Right lobe of liver (tissue), 6 donors: Measurements from ENCODE around the gene NTN1. TPM values are rescaled to one million over a fixed set of nuclear protein-coding genes. Genes with fewer than 3 reads are reported as not detected.

Experiments
- ATAC-seq, 4 donors: fragments of 200-7000 bp; cut with Tn5 transposase; one replicate each; pipeline ENCODE4 v1.9.1; 2020; ENCODE audit warnings: mild to moderate bottlenecking in 4 of 4, moderate library complexity in 4 of 4
- DNase-seq, 3 donors: peaks; one replicate each; pipeline ENCODE4 v3.0.0-alpha.2; 2020
- H3K27ac ChIP-seq, 3 donors: fragments of 200-600 bp; one replicate each; pipeline ENCODE4 v1.8.0; 2022
- H3K27me3 ChIP-seq, 2 donors: fragments of 200-600 bp; one replicate each; pipeline ENCODE4 v1.8.0; 2022
- H3K36me3 ChIP-seq, 4 donors: fragments of 200-600 bp; sonication (generic) in 1 of 4; one replicate each; pipeline versions ENCODE4 v1.5.1 to v1.8.0; 2017 to 2022; ENCODE audit warnings: control low read depth in 1 of 4
- H3K4me1 ChIP-seq, 4 donors: fragments of 200-600 bp; sonication (generic) in 1 of 4; one replicate each; pipeline versions ENCODE4 v1.5.1 to v1.8.0; 2017 to 2022; ENCODE audit warnings: control low read depth in 1 of 4
- H3K4me3 ChIP-seq, 3 donors: fragments of 200-600 bp; one replicate each; pipeline ENCODE4 v1.8.0; 2022
- H3K9me3 ChIP-seq, 4 donors: fragments of 200-600 bp; sonication (generic) in 1 of 4; one replicate each; pipeline versions ENCODE4 v1.5.1 to v1.8.0; 2017 to 2022; ENCODE audit warnings: control low read depth in 1 of 4
- CTCF ChIP-seq, 4 donors: fragments of 200-600 bp in 3 of 4; fragments of 450-650 bp in 1 of 4; IDR thresholded peaks; one replicate each; pipeline versions ENCODE4 v1.5.1 to v1.8.0; 2016 to 2022; ENCODE audit warnings: antibody characterized with exemption in 4 of 4, mild to moderate bottlenecking in 2 of 4
- POLR2A ChIP-seq: fragments of 450-650 bp; IDR thresholded peaks from one replicate; pipeline ENCODE4 v1.6.1; 2017; ENCODE audit warnings: antibody characterized with exemption, mild to moderate bottlenecking
- WGBS: methylation state at CpG from one replicate; pipeline ENCODE4 v1.1.6; 2018; ENCODE audit warnings: low coverage, low lambda C conversion rate; ENCODE audit not compliant: insufficient coverage; ENCODE audit errors: missing lambda C conversion rate; 5-methylcytosine and 5-hydroxymethylcytosine counted together
- intact Hi-C, 2 donors: fragments of 100-400 bp; cut with DNase I; formaldehyde crosslinking; loops; one replicate each; pipeline versions ENCODE4 v1.11.2 to v1.14.1; 2022
- total RNA-seq, 6 experiments: library from RNA; depleted of rRNA in 2 of 6; stranded (reverse); fragments of >200 nt in 2 of 6; fragmentation: NEBNext Ultra II Directional in 3 of 6; extraction: Animal tissue kit (Norgen Biotek cat#: 25700) in 3 of 6; gene quantifications; one replicate each; pipeline versions ENCODE4 v1.1.0 to v1.2.4, GENCODE V29; 2016 to 2023
- donor health status: DM: no; HTN: yes; CAD: no.
- donor health status: DM: no; HTN: no; CAD: no.
- donor health status: DM: no; HTN: no; CAD: no.
- donor health status: DM: no; HTN: yes; CAD: no.
- donor health status: DM: no; HTN: yes; CAD: no.

Gene NTN1
- total RNA-seq, 6 experiments from 2014 or later = 3.5 to 12.5 (median 8.5) TPM

GRCh38 chr17:9071811-9072498 lies 50.6 kb downstream of the NTN1 start:
- no peaks in the 10 kb centered on the region for H3K9me3 ChIP-seq
- no peak overlapping the region for H3K27ac ChIP-seq
- TF ChIP-seq POLR2A (no peak), CTCF (IDR thresholded peaks at IDR 0.05) (no peak)
- 68% methylated on average over 6 of the region's 12 CpGs for whole genome bisulfite sequencing
- H3K27me3 ChIP-seq = no peaks in the 10 kb centered on the region
- no peak overlapping the region for H3K4me3 ChIP-seq
- ATAC-seq (no peak), DNase-seq (no peak)
- intact Hi-C loops = no loop called here
- peaks cover 0 to 6% (median 0%) of the 10 kb centered on the region in 4 donors for H3K4me1 ChIP-seq
- no peaks in the 10 kb centered on the region for H3K36me3 ChIP-seq

- ATAC-seq (peak; percentile 48 to 83 (median 68)), DNase-seq (peak; percentile 63 to 74 (median 67))
- Histone ChIP-seq H3K27me3 (no peaks in the 10 kb centered on the region), H3K36me3 (no peaks in the 10 kb centered on the region), H3K27ac (no peak overlapping the region), H3K4me3 (no peak overlapping the region), H3K4me1 (peaks cover 0 to 6% (median 0%) of the 10 kb centered on the region in 4 donors), H3K9me3 (no peaks in the 10 kb centered on the region)
- intact Hi-C loops = no loop called here
- 50% methylated on average over 10 of the region's 17 CpGs for WGBS
- no peak for TF ChIP-seq POLR2A
- no peak for TF ChIP-seq CTCF (IDR thresholded peaks at IDR 0.05)
These were observed 51.5 kb downstream of the NTN1 start for GRCh38 chr17:9072696-9073339.

- no peaks in the 10 kb centered on the region for H3K36me3 ChIP-seq
- H3K27me3 ChIP-seq = no peaks in the 10 kb centered on the region
- intact Hi-C loops = no loop called here
- TF ChIP-seq POLR2A (no peak), CTCF (IDR thresholded peaks at IDR 0.05) (no peak)
- 94% methylated on average over 10 of the region's 16 CpGs for WGBS
- no peak overlapping the region for H3K4me3 ChIP-seq
- H3K4me1 ChIP-seq = peaks cover 0 to 6% (median 0%) of the 10 kb centered on the region in 4 donors
- no peak overlapping the region for H3K27ac ChIP-seq
- ATAC-seq (no peak), DNase-seq (no peak)
- no peaks in the 10 kb centered on the region for H3K9me3 ChIP-seq
These were observed 52.8 kb downstream of the NTN1 start for GRCh38 chr17:9074131-9074530.

GRCh38 chr17:9079461-9080103 lies 58.3 kb downstream of the NTN1 start:
- no peak for TF ChIP-seq POLR2A
- TF ChIP-seq CTCF (IDR thresholded peaks at IDR 0.05) = no peak
- intact Hi-C loops = no loop called here
- H3K9me3 ChIP-seq = no peaks in the 10 kb centered on the region
- peak overlapping the region; percentile 40 to 95 (median 55) for H3K27ac ChIP-seq
- H3K4me1 ChIP-seq = peaks cover 0 to 30% (median 4%) of the 10 kb centered on the region in 4 donors
- no peak for ATAC-seq
- no peak for DNase-seq
- H3K27me3 ChIP-seq = no peaks in the 10 kb centered on the region
- H3K36me3 ChIP-seq = no peaks in the 10 kb centered on the region
- no peak overlapping the region for H3K4me3 ChIP-seq
- WGBS = 40% methylated on average over 1 of the region's 4 CpGs
